ENCODE results near the gene ROR2.
A peak's percentile ranks its signal among the peaks of the same experiment; 100 is the strongest.
"Not testable (repeated sequence)": the region's sequence is repeated elsewhere in the genome, so short reads cannot be mapped to it uniquely, and the experiment has no call there.

The ROR2 gene

DNA sequence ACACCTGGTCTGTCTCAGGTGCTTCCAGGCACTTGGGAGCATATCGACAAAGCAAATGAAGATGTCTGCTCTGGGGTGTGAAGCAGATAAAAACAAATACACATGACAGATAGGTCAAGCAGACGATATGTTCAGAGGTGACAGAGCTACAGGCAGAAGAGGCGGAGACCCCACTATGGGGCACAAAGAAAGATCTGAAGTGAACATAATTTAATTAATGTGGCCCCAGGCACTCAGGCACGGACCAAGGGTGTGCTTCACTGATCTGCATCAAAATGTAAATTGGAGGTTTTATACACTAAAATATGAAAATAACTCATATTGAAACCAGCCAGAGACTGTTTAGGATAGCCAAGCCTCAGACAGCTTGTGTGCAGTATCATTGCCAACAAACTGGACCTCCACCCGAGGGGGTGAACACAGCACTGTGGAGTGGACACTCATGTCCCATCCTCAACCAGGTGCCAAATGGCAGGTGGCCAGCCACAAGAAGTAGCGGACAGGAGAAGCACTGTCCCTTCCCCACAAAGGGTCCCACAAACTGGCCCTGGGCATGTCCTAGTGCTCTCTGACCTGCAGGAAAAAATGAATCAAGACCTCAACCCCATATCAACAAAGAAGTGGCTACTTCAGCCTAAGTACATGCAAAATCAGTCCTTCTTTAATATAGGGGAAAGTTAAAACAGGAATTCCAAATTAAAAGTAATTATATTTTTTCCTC lies 29.2 kb downstream of the ROR2 start:
- no peak for DNase-seq

DNA sequence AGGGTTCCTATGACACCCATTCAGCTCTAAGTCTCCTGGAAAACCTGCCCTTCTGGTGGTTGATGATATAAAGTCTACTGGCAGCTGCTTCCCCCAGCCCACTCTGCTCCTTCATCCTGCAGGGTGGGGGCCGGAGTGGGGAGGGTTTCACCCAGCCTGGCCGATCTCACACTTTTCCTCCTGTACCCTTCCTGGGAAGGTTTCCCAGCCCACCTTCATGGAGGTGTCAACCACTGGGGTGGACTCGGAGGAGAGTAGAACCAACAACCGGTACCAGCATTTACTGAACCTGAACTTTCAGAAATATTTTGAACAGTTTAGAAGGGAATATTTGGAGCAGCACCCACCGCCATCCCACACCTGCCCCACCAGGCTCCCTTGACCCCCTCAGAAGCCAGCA lies 30.4 kb downstream of the ROR2 start:
- DNase-seq = no peak

DNA sequence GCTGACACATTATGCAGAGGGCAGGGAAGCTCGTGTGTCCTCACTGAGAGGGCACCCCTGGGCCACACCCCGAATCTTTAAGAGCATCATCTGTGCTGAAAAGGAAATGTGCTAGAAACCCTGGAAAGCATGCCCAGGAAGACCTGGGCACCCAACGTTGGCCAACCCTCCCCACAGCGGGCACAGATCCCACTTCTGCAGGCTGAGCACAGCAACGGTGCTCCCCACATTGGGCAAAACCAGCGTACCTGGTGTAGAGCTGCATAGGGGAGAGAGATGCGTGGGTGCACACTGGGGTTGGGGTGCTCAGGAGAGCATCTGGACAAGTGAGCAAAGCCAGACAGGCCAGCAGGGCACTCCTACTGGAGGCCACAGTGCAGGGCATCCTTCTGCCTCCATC lies 32.6 kb downstream of the ROR2 start:
- DNase-seq = no peak

DNA sequence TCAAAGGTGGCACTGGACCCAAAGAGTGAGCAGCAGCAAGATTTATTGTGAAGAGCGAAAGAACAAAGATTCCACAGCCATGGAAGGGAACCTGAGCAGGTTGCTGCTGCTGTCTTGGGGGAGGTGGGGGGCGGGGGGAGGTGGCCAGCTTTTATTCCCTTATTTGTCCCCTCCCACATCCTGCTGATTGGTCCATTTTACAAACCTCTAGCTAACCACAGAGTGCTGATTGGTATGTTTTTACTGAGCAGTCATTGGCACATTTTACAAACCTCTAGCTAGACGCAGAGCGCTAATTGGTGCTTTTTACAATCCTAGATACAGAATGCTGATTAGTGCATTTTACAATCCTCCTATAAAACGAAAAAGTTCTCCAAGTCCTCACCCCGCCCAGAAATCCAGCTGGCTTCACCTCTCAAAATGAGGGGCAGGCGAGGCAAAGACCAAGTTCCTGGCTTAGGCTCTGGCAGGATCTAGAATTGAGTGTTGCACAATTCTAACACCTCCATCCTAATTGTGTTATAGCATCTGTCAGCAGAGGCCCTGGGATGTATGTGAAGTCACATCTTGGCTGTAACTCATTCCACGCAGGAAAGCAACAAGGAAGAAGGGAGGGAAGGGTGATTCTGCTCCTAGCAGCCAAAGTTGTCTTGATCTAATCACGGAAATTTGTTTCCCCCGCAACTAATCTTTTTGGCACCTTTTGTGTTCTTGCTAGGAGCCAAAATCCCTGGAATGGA lies 34.3 kb downstream of the ROR2 start:
- no peak for DNase-seq

DNA sequence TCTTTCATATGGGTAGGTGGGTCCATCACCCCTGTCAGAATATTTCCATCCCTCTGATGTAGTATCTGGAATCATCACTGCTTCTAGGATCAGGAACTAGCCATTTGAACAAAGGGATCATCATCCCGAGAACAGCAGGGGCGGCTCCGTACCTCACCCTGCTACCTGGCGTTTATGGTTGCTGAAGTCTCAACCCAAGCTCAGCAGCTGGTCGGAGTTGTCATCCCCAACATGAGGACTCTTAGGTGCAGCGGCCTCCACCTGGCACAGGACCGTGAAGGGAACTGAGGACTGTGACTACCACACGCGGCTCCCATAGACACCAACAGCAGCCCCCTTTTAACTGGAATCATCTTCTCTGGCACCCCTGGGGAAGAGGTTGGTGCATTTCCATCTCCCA lies 35.1 kb downstream of the ROR2 start:
- no peak for DNase-seq

DNA sequence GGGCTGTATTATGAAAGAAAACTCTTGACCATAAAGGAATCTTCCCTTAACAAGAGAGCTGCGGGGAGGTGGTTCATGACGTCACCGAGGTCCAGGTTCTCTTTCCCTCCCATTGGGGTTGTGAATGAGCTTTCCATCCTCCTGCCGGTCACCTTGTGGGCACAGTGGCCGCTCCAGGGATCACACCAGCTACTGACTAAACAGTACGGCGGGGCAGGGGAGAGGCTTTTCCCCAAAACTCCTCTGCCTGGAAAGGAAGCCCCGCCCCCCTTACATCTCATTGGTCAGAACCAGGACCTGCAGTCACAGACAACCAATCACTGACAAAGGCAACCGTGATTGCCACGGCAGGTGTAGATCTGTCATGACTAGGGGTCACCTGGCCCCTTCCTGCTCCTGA lies 35.6 kb downstream of the ROR2 start:
- DNase-seq = no peak

DNA sequence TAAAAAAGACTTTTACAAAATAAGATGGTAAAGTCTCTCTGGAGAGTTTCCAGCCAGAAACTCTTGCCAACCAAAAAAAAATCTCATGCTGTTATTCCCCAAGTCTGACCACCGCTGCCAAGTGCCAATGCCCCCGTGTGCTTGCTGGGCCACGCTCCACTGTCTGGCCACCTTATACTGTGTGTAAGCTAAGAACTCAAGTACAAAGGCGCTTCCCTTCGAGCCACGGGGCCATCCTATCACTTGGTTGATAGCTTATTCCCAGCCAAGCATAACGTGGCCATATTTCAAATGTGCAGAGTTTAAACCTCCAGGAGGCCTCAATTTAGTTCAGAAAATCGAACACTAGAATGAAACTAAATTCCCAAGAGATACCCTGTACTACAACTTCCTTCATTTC lies 36.0 kb downstream of the ROR2 start:
- DNase-seq = no peak

DNA sequence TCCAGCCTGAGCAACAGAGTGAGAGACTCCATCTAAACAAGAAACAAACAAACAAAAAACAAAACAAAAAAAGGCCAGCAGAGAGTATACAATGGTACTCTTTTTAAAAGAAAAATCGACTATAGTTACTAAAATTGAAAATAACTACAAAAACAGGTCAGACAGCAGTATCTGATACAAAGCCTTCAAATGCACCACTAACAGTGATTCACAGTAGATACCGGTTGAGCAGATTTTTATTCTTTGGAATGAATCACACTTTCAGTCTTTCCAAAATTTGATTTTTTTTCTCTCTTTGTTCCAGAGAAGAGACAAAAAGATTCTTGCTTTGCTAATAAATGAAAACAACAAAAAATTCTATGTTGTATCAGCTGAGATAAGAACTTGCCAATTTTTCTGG lies 36.9 kb downstream of the ROR2 start:
- no peak for DNase-seq

DNA sequence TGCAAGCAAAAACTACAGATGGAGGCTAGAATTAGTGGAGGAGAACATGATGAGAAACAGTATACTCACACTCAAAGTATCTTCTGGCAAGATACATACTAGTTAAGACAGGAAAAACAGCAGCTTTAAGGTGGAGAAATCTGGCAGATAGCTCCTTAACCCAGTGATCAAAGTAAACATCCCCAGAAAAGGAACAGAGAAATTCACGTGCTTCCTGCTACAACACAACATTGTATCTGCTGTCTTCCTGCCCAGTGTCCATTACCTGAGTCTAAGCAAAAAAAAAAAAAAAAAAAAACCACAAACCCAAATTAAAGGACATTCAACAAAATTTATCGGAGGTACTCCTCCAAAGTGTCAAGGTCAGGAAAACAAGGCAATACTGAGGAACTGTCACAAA lies 38.4 kb downstream of the ROR2 start:
- DNase-seq = no peak

DNA sequence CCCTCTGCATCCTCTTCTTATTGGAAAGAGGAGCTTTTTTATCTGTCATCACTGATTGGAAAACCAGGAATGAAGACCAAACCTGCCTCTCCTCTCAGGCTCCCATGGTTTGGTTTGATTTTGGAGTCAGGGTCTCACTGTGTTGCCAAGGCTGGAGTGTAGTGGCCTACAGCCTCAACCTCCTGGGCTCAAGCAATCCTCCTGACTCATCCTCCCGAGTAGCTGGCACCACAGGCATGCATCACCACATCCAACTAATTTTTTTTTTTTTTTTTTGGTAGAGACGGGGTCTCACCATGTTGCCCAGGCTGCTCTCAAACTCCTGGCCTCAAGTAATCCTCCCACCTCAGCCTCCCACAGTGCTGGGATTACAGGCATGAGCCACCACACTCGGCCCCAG lies 40.8 kb downstream of the ROR2 start:
- not testable (repeated sequence) for DNase-seq

DNA sequence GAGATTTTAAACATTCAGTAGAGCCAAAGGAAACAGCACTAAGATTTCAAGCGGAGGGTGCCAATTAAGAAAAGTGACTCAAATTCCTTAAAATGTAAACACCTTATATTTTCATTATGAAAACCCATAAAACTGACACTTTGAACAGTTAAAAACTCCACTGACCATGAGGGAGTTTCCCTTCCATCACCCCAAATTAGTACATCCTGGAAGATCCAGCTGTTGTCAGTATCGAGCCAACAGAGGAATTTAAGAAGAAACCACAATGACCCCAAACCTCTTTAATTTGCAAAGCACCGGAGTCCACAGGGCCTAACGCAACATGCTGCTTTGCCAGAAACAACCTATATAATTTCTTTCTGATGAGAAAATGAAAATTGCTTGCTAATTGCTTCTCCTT lies 41.3 kb downstream of the ROR2 start:
- DNase-seq = no peak

DNA sequence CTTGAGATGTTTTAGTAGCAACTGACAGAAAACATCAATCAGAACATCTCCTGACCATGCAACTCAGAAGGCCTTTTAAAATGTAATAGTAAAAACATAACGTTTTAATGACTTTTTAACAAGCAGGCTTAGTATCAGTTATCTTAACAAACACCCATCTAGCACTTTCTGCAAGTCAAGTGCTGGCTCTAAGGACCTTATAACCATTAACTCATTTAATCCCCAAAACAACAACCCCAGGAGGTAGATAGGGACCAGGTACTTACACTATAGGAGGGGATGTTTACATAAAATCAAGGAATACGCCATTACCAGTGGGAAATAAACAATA lies 41.8 kb downstream of the ROR2 start:
- DNase-seq = no peak

DNA sequence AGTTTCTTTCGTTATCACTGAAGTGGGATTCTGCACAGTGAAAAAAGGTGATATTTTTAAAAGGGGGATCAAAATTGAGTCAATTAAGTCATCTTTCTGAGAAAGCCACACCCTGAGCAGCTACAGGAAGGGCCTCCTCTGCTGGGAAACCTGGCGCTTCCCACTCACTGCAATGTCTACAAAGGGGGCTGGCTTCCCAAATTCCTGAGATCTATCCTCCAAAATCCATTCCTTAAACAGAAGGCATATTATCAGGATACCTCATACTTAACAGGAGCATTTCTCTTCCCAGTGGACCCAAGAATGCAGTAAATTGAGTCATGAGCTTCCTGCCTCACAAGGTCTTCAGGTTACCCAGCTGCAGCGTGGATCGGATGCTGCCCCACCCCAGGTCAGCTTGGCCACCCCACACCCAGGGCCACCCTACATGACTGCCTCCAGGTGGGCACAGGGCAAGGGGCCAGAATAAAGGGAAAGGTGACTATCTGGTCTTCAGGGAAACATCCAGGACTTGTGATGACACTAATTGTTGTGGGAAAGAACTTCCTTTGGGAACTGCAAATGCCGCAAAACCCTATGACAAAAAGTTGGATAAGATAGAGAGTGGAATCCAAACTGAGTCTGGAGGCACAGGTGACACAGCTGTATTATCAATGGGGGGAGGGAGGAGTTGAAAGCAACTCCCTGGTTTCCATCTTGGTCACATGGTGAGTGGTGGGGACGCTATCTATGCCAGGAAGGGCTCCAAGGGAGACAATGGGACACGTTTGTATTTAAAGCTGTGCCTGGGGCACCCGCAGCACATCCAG lies 42.3 kb downstream of the ROR2 start:
- no peak for DNase-seq

DNA sequence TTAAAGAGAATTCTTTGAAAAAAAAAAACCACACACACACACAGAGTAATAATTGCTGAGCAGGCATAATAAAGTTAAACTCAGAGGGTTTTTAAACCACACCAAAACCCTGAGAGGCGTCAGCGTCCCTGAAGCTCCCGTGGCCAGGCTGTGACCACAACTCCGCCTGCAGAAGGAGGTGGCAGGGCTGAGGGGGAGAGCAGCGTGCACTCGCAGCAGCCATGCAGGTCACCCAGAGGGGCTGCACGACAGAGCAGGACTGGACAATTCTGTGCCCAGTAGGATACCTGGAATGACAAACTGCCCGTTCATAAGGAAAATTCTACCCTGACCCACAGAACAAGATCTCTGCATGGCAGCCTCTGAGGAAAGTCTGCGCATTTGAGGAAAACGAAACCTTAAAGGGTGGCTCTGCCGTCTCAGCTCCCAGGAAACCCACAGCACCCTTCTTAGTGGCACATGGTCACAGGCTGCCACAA lies 44.0 kb downstream of the ROR2 start:
- no peak for DNase-seq

DNA sequence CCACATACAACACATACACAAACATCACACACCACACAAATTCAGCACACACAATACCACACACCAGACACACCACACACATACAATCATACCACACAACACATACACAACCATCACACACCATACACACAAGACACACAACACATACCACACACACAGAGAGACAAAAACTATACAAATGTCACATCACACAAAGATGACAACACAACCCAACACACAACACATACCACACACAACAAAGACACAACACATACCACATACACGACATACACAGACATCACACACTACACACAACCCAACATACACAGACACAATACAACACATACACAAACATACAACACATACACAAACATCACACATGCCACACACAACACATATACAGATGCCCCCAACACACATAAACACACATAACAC lies 44.8 kb downstream of the ROR2 start:
- DNase-seq = no peak

DNA sequence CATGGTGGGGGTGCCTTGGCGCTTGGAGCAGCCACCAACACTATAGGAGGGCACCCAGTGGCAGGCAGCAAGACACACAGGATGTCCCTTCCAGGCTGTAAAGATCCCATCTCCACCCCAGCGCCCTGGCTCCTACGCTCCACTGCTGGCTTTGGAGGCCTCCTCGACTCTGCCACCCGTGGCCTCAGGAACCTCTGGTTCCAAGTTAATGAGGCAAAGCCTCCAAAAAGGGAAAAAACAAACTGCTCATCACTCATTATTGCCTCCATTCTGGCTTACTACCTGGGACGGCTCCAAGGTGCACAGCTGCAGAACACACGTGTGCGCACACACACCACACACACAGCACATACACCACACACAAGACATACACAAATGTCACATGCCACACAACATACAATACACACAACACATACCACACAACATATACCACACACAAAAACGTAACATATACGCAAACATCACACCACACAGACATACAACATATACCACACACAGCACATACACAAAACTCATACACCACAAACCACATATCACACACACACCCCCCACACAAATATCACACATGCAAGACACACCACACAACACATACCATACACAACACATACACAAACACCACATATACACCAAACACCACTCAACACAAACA lies 45.3 kb downstream of the ROR2 start:
- no peak for DNase-seq

DNA sequence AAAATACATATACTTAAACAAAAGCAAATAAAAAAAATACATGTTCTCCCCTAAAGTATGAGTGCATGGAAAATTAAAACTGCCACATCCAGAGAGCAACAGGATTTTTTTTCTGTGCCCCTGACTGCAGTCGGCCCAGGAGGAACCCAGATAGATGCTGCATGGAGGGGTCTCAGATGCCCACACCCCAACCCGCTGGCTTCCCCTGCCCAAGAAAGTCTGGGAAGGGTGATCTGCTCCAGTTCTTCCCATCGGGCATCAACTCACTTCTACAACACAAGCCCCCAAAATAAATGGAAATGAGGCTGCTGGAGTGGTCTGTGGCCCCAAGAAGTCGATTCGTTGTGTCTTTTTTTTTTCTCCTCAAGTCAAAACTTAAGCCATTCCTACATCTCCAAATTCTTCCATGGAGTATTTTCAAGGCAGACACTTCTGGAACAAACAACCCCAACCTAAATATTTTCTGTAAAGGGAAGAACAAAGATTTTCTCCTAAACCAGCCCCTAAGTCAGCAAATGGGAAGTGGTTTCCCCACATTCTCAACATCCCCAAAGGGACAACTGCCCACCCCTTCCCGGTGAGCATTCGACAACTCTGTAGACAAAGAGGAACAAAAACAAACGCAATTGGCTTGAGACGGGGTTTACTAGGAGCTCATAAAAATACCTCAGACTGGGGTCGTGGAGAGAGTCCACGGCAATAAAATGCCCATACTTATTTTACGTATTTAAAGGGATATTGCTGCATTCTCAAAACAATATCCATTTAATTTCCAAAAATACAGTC lies 46.7 kb downstream of the ROR2 start:
- DNase-seq = no peak

DNA sequence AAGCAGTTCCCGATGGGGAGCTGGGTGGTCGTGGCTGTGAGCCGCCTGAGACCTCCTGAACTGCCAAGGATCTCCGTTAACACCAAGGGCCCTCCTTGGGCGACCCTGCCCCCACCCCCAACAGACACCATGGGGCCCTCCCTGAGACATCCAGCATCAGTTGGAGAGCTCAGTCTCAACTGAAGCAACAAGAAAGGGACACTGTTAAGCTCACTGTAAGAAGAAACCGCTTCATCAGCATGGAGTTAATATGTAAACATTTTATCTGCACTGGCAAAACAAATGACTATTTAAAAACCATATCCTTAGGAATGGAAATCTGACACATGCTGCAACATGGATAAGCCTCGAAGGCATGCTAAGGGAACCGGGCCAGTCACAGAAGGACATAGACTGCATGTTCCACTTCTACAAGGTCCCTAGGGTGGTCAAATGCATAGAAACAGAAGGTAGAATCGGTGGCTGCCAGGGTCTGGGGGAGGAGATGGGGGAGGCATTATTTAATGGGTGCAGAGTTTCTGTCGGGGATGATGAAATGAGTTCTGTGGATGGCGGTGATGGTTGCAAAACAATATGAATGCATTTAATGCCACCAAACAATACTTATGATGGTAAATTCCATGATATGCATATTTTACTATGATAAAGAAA lies 47.4 kb downstream of the ROR2 start:
- DNase-seq = no peak

DNA sequence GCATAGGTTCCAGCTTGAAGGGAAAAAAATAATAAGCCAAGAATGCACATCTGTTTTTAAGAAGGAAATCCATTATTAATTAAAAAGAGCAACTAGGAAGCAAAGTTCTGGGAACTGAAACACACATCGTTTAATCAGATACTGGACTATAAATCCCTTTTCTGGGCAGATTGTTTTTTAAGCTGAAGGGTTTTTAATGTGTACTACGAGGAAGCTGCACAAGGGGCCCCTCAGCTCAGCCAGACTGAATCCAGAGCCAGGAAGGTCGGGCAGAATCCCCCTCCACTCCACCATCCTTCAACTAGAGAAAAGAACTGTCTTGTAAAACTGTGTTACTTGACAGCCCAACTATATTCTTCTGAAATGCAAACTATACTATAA lies 49.2 kb downstream of the ROR2 start:
- DNase-seq = no peak

DNA sequence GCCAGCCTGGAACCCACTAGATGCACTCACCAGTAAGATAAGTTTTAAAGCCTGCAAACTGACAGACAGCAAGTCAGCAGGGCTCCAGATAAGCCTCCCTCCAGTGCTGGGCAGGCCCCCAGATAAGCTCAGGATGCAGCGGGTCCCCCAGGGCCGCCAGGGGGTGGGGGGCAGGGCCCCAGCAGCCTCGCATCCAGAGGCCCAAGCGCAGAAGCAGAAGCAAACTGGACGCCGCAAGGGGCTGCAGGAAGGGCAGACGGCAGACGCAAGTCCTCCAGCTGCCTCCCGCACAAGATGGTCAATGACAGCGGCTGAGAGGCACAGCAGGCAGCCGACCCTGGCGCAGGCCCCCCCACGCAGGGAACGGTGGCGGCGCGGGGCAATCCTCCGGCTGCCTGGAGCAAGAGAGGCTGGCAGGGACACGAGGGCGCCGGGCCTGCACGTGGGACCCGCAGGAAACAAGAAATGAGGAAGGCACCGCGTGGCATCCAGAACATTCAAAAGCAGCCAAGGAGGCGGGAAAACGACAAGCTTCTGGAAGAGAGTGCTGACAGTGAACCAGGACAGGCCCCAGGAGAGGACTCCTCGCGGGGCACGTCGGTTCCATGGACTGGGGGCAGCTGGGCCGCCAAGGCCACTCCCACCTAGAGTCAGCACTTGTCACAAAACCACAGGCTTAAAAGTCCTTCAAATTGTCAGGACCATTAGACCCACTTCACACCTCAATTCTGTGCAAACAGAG lies 49.8 kb downstream of the ROR2 start:
- DNase-seq = peak; percentile 21 to 61

DNA sequence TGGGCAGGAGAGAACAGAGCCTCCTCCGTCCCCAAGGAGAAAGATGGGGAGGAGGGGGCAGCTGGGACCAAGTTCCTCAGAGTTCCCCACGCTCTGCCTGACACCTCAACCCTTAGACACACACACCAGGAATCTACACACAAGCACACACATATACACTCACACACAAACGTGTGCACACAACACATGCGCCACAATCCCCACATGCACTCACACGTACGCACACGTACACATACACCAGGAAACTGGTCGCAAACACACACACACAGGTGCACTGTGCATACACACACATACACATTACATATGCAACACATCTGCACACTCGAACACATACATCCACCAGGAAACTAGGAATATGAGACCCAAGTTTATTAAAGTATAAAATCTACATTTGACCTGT lies 50.4 kb downstream of the ROR2 start:
- no peak for DNase-seq
